MM.1S (cell line): ENCODE results near the gene SETD2.

Experiments
- CTCF ChIP-seq: fragments of 300-600 bp; sonication (generic); IDR thresholded peaks from 2 replicates; pipeline ENCODE4 v1.5.1; 2016; ENCODE audit warnings: antibody characterized with exemption, low read length, mixed read lengths
- EZH2 ChIP-seq: fragments of 300-600 bp; sonication (generic); optimal IDR thresholded peaks from 2 replicates; pipeline ENCODE3; 2017; ENCODE audit warnings: low read depth, mild to moderate bottlenecking, antibody characterized with exemption, low read length, mixed read lengths
- EZH2phosphoT487 ChIP-seq: fragments of 300-600 bp; sonication (generic); IDR thresholded peaks from 2 replicates; pipeline ENCODE4 v1.6.1; 2018; ENCODE audit warnings: antibody characterized with exemption, low read length

GRCh38 chr3:47020311-47020710 lies 143.6 kb downstream of the SETD2 start:
- TF ChIP-seq CTCF (no peak), EZH2 (no peak), EZH2phosphoT487 (no peak)
